ENCODE measurements around the gene PEAK1.

- TF ChIP-seq CTCF (IDR thresholded peaks at IDR 0.05): no peak
- no peak for TF ChIP-seq POLR2A (IDR thresholded peaks at IDR 0.05)
- TF ChIP-seq EP300 (IDR thresholded peaks at IDR 0.05): no peak
- TF ChIP-seq POLR2AphosphoS5 (IDR thresholded peaks at IDR 0.05): no peak
Observed at GRCh38 chr15:77380033-77380432, 39.9 kb downstream of the PEAK1 start.

Data from suprapubic skin (tissue), 4 donors.